Effector CD8-positive, alpha-beta T cell (primary cell): ENCODE data around the gene NQO2.
"Not testable (repeated sequence)": the region's sequence is repeated elsewhere in the genome, so short reads cannot be mapped to it uniquely, and the experiment has no call there.

ENCODE experiments used
- DNase-seq: peaks from one replicate; lab custom pipeline; 2025; lab: John Stamatoyannopoulos, UW

The NQO2 gene

DNA sequence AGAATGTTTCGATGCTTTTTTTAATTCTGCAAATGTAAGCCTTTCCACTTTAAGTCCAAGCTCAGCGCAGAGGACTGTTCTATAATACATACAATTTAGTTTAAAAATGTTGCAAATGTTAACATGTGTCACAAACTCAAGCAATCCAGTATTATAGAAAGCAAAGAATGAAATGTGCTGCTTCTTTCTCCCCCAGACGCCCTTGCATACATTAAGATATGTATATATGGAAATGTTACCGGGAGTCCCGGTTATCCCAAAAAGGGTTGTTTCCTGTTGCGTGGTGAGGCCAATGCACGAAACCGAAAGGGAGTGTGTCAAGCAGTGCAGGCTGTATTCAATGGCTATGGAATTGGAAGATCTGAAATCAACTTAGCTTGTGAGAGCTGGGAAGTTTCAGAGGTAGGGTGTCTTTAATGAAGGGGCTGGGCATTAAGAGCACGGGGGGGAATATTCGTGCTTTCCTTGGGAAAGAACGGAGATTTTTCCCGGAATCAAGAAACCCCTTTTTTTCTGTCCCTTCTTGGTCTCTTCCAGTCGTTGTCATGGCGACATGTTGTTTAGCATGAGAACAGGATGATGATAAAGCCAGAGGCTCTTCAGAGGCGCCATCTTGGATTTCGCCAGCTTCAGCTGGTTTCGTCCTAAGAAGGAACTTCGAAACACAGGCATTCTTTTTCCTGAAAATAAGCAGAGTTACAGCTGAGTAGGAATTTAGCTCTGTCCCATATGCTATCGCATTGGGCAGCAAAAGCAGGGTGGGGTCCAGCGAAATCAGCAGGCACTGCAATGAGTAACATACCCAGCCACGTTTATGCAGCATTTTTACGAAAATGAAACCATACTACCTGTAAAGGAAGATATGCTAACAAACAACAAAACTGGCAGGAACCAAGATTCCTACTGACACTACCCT, 10.1 kb upstream of the NQO2 start:
- peak; percentile 85 for DNase-seq

DNA sequence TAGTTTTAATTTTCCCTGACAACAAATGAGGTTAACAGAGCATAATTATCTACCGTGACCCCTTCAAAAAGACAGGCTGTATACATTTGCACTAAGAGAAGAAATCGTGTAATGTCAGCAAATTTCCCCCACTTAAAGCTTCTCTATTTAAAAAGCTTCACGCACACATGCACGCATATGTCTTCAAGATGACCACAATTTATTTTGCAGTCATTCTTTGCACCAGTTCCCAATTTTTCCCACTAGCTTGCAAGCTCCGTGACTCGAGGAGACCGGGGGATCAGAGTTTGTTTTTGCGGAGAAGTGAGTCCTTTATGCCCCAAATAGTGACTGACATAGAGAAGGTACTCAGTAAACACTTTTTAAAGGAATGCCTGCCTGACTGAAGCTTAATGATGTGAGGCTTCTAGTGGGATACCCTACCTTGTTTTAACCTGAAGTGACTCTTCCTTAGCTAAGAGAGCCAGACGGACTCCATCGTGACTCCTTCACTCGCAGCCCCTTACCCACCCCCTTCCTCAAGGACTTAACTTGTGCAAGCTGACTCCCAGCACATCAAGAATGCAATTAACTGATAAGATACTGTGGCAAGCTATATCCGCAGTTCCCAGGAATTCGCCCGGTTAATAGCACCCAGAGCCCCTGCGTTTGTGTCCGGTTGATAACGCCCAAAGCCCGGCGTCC, 9.3 kb upstream of the NQO2 start:
- DNase-seq, result no peak

DNA sequence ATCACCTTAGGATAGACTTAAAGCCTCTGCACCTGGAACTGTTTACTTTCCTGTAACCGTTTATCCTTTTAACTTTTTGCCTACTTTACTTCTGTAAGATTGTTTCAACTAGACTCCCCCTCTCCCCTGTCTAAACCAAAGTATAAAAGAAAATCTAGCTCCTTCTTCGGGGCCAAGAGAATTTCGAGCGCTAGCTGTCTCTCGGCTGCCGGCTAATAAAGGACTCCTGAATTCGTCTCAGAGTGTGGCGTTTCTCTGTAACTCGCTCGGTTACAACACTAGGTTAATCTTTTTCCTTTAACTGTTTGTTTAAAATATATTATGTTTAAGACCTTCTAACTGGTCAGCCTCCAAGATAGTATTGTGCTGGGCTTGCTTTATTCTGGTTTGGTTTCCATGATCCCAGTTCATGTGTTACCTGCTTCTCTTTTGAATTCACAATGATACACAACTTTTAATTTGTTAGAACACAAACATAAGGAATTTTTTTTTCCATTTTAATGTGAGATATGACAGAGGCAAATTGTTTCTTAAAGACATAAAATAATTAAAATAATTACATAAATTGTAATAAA, 8.7 kb upstream of the NQO2 start:
- no peak for DNase-seq

DNA sequence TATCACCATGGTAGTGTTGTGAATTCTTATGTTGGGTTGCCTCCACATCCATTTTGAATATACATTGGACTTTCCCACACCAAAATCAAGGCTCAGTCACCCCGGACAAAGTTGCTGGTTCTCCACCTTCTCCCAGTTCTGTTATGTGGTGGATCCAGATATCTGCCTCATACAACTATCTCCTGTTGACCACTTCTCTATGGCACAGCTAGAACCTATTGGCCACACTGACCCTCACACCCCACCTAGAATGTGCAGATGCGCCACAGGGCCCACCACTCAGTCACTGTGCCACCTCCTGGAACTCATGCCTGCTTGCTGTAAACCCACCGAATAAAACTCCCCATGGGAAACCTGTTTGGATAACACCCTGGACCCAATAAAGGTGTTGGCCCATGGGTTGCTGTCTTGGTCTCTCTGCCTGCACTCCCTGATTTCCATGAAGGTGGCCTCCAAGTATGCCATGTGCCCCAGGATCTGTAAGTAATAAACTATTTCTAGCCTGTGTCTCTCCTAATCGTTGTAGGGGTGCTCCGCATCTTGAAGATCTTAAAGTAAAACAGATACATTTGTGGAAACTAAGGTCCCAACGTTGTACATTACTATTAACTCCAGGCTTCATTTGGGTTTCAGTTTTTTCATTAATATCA, 7.2 kb upstream of the NQO2 start:
- no peak for DNase-seq

DNA sequence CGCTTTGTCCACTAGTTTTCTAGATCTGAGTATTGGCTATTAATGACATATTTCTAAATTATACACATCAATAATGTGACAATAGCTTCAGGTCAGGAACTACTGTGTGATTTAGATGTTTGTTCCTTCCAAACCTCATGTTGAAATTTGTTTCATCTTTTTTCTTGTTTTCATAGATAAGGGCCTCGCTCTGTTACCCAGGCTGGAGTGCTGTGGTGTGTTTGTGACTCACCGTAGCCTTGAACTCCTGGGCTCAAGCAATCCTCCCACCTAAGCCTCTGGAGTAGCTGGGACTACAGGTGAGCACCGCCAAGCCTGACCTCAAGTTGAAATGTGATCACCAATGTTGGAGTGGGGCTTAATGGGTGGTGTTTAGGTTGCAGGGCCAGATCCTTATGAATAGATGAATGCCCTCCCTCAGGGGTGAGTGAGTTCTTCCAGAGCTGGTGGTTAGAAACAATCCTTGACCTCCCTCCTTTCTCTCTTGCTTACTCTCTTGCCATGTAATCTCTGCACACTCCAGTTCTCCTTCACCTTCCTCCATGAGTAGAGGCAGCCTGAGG, 5.9 kb upstream of the NQO2 start:
- no peak for DNase-seq

DNA sequence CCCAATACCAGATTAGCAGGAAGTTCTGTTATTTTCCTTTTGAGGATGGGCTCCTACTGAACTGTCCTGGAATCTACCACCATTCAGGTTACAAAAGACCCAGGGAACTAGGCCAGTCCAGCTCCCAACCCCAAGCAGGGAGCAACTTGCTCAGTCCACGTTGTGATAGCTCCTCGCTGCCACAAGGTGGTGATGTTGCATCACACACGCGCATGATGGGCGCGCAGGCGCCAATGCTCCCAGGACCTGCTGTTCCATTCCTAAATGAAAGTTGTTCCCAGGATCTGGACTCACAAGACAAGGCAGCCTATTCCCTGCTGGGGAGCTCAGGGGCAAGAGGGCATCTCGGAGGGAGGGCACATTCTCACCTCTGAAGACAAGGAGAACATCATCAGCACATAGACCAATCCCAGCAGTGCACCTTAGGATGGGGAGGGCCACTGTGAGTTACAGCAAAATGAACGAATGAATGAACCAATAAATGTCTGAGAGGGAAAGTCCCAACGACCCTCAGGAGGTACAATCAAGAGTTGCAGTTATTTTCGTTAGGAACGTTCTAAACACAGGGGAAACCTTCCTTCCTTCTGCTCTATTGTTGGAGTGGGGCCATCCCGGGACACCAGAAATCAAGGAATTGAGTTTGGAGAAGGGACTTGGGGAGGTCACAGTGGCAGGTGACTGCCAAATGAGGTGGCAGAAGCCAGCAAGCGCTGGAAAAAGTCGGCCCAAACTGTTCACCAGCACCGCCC, 1.3 kb upstream of the NQO2 start:
- DNase-seq, result peak; percentile 23

DNA sequence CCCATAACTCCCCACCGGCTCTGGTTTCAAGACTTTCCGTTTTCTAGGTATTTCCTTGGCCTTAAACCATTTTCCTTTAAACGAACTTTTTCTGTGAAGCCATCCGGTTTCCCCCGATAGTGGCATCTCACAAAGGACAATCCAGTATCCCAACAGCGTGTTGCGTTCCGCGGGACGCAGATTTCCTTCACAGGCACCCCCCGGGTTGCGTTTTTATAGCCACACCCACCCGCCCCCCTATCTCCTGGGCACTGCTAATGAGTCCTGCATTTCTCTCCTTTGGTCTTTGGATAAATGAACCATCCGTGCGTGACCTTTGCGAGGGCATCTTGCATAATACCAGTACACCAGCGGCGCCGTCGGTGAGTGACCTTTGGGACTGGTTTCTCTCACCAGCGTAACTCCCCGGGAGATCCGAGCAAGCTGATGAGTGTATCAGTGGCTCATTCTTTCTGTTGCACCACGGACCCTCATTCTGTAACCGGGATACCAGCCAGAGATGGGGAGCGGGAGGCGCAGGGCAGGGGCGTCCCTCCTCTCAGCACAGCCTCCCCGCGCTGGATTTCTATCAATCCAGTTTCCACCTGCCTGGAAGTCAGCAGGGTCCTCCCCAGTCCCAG, 586 bp upstream of the NQO2 start:
- peak; percentile 39 for DNase-seq

DNA sequence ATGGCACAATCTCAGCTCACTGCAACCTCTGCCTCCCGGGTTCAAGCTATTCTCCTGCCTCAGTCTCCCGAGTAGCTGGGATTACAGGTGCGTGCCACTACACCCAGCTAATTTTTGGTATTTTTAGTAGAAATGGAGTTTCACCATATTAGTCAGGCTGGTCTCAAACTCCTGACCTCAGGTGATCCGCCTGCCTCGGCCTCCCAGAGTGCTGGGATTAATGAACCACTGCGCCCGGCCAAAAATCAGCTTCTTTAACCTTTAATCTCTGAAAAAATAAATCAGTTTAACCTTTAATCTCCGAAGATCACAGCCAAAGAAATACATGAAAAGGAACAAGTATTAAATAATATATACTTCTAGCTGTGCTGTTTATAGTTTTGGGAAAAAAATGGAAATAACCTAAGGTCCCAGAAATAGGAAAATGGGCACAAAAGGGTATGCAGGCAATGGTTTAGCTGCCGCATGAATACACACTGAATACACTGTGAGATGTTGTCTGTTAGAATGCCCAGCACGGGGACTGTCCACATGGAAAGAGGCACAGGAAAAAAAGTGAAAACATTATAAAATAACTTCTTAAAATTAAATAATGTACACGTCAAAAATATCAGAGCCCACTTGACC, 1.6 kb downstream of the NQO2 start:
- DNase-seq, result no peak

DNA sequence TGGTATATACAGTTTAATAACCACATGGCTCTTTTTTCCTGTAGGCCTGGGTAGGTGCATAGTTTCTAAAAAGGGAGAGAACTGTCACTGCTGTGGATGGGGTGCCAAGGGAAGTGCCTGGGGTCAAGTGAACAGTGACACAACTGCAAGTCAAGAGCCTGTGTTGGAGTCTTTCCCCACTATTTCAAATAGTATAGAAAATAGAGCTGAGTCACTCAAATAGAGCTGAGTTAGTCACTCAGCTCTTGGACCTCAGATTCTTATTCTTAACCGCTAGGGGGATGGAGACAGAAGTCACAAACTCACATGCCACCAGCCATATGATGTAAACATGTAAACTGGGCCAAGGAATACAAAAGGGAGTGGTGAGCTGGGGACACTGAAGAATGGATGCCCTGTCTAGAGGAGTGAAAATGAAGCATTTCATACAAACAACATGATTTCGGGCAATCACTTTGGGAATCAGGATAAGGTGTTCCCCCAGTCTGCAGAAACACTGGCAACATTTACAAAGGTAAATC, 2.1 kb downstream of the NQO2 start:
- no peak for DNase-seq

DNA sequence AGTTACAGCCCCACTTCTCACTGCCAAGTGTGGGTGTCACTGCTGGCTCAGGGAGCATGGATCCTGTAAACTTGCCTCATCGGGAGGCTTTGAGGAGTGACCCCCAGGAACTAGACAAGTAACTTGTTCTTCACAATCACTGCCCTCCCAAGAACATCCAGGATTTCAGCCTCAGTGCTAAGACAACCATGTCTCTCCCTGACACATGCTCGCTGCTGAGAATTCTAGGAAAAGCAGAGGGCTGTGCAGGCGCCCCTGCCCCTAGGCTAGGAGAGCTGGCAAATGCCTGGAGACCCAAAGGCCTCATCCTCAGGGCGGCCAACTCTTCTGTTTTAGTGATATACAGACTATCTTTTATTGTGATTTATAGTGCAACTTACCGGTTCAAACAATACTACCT, 3.5 kb downstream of the NQO2 start:
- not testable (repeated sequence) for DNase-seq

DNA sequence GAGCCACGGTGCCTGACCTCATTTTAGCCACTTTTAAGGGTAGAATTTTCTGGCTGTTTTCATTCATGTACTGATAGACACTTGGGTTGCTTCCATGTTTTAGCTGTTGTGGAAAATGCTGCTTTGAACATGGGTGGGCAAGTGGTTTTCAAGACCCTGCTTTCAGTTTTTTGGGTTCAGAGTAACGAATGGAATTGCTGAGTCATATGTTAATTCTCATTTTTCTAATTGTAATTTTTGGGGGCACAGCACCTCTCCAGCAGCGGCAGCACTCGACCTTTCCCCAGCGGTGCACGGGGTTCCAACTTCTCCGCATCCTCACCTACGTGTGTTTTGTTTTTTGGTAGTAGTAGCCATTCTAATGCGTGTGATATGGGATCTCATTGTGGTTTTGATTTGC, 5.4 kb downstream of the NQO2 start:
- DNase-seq, result no peak

DNA sequence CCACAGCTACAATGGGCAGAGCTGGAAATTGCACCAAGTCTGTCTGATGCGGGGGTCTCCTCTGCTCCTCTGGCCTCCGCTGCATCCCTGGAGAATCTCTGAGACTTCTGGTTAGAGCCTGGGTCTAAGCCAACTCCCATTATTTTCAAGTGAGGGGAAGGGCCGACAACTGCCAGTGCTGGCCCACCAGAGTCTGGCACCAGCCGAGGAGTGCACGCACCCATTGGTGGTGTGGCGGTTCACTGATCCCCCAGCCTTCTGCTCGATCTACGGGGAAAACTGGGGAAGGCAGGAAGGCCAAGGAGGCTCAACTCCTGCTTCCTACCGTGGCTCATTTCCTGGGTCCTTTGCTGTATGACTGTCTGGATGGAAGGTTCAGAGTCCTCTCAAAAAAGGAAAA, 6.2 kb downstream of the NQO2 start:
- DNase-seq, result no peak

DNA sequence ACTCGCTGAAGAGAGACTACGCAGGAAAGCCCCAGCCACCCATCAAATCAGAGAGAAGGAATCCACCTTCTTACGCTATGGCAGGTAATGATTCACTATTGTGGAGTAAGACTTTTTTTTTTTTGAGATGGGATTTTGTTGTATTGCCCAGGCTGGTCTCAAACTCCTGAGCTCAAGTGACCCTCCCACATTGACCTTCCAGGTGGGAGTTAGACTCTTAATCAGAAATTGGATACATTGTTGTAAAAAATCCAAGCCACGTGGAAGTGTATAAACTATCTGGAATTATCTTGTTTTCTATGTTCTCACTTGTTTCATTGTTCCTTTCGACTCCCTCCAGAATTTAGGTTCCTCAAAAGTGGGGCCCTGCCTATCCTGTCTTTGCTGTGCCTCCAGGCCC, 6.8 kb downstream of the NQO2 start:
- DNase-seq, result no peak

DNA sequence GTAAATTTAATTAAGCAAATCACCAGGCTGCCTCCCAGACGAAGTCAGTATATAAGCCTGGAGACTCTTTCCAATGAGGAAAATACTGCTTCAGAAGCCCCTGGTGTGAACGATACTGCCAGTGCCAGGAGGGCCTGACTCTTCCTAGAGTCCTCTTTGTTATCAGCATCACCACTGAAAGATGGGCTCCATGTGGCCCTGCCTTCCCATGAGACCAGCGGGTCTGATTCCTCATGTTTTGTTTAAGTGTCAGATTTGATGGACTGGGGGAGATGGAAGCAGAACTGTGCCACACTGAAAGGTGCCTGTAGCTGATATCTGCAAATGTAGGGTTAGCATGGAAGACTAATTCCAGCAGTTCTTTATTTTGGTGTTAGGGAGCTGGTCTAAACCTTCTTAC, 7.9 kb downstream of the NQO2 start:
- DNase-seq, result no peak

DNA sequence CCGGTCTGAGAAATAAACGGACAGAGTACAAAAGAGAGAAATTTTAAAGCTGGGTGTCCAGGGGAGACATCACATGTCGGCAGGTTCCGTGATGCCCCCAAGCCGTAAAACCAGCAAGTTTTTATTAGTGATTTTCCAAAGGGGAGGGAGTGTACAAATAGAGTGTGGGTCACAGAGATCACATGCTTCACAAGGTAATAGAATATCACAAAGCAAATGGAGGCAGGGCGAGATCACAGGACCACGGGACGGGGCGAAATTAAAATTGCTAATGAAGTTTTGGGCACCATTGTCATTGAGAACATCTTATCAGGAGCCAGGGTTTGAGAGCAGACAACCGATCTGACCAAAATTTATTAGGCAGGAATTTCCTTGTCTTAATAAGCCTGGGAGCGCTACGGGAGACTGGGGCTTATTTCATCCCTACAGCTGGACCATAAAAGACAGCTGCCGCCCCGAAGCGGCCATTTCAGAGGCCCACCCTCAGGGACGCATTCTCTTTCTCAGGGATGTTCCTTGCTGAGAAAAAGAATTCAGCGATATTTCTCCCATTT, 9.1 kb downstream of the NQO2 start:
- not testable (repeated sequence) for DNase-seq

DNA sequence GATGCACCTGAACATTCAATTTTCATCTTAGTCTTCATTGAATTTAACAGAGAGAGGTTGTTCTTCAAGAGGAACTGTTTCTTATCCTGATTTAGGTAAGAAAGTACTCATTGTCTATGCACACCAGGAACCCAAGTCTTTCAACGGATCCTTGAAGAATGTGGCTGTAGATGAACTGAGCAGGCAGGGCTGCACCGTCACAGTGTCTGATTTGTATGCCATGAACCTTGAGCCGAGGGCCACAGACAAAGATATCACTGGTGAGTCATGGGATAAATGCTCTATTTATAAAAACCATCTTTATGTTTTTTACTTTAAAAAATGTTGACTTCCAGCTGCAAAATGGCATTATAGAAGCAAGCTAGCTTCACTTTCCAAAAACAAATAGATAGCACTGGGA, 10.2 kb downstream of the NQO2 start:
- no peak for DNase-seq

DNA sequence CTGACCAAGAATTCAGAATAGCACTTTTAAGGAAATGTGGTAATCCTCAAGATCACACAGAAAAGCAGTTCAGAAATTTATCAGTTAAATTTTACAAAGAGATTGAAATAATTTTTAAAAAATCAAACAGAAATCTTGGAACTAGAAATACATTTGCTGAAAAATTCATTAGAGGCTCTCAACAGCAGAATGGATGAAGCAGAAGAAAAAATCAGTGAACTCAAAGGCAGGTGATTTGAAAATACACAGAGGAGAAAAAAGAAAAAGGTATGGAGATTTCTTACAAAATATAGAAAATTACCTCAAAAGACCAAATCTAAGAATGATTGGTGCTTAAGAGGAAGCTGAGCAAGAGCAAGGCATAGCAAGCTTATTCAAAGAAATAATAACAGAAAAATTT, 11.5 kb downstream of the NQO2 start:
- DNase-seq, result no peak

DNA sequence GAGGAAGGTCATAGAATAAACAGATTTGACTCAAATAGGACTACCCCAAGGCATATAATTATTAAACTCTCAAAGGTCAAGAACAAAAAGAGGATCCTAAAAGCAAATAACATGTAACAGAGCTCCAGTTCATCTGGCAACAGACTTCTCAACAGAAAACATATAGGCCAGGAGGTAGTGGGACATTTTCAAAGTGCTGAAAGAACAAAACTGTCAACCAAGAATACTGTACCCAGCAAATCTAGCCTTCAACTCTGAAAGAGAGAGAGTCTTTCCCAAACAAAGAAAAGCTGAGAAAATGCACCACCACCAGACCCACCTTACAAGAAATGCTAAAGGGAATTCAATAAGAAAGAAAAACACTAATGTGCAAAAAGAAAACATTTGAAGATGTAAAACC, 11.9 kb downstream of the NQO2 start:
- no peak for DNase-seq

DNA sequence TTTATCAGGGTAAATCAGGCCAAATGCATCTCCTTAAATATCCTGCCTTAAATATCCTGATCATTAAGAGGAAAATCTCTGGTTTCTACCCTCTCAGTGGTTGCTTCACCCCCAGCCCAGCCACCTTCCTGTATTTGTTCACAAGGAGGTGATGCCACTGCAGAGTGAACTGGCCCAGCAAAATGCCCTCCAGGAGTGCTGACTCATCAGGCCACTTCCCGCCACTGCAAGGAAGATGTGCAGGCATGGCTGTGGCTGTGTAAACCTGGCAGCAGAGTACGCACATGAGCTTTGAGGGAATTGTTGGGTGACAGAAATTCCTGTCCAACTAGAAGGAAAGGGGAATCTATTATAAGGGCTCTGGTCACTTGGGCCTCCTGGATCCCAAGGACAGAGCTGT, 13.8 kb downstream of the NQO2 start:
- DNase-seq, result no peak
